Activated T-cell treated with anti-CD3 and anti-CD28 coated beads, Interleukin-2, amount 50 U/mL, for 72 hours (primary cell): ENCODE data around the gene EIF6. TPM values are rescaled to one million over a fixed set of nuclear protein-coding genes. Genes with fewer than 3 reads are reported as not detected.

Source experiments
- ATAC-seq, 2 donors: fragments of 150-1000 bp; cut with Tn5 transposase; replicated peaks in 1 of 2; 2 replicates each; pipeline ENCODE4 v1.10.0; 2021; ENCODE audit warnings: moderate library complexity in 2 of 2, mild to moderate bottlenecking in 1 of 2
- DNase-seq, 2 donors: peaks; one replicate each; pipeline ENCODE4 v3.0.0; 2021 to 2022; ENCODE audit warnings: mixed read lengths in 1 of 2
- H3K27ac Mint-ChIP-seq: one replicate; pipeline ENCODE4 v1.8.0; 2022; ENCODE audit warnings: mild to moderate bottlenecking, moderate library complexity, mixed read lengths
- H3K27me3 Mint-ChIP-seq: one replicate; pipeline ENCODE4 v1.8.0; 2022; ENCODE audit warnings: low read depth, mixed read lengths
- H3K36me3 Mint-ChIP-seq, 2 donors: one replicate each; pipeline ENCODE4 v1.8.0; 2022; ENCODE audit warnings: mixed read lengths in 2 of 2, mild to moderate bottlenecking in 1 of 2; ENCODE audit not compliant: insufficient read depth in 2 of 2
- H3K4me1 Mint-ChIP-seq: one replicate; pipeline ENCODE4 v1.8.0; 2022; ENCODE audit warnings: low read depth, mixed read lengths
- H3K4me3 Mint-ChIP-seq, 2 donors: one replicate each; pipeline ENCODE4 v1.8.0; 2022; ENCODE audit warnings: mild to moderate bottlenecking in 2 of 2, mixed read lengths in 2 of 2, moderate library complexity in 2 of 2
- H3K9me3 Mint-ChIP-seq, 2 donors: one replicate each; pipeline ENCODE4 v1.8.0; 2022; ENCODE audit warnings: mixed read lengths in 2 of 2
- total RNA-seq, 2 donors: library from RNA; stranded (reverse); gene quantifications; one replicate each; pipeline ENCODE4 v1.2.3, GENCODE V29; 2022

The EIF6 gene
- total RNA-seq, 2 donors from 2014 or later = 127 to 129 TPM

- H3K9me3 Mint-ChIP-seq = no peaks in the 10 kb centered on the region
- DNase-seq = no peak
- no peaks in the 10 kb centered on the region for H3K27me3 Mint-ChIP-seq
- peak overlapping the region; percentile 98 to 99 for H3K4me3 Mint-ChIP-seq
- ATAC-seq = no peak
- peaks cover 9 to 15% of the 10 kb centered on the region in 2 donors for H3K36me3 Mint-ChIP-seq
- peaks cover 16% of the 10 kb centered on the region for H3K4me1 Mint-ChIP-seq
- peak overlapping the region; percentile 99 for H3K27ac Mint-ChIP-seq
Observed at GRCh38 chr20:35276408-35276807, 8.2 kb downstream of the EIF6 start.

DNA sequence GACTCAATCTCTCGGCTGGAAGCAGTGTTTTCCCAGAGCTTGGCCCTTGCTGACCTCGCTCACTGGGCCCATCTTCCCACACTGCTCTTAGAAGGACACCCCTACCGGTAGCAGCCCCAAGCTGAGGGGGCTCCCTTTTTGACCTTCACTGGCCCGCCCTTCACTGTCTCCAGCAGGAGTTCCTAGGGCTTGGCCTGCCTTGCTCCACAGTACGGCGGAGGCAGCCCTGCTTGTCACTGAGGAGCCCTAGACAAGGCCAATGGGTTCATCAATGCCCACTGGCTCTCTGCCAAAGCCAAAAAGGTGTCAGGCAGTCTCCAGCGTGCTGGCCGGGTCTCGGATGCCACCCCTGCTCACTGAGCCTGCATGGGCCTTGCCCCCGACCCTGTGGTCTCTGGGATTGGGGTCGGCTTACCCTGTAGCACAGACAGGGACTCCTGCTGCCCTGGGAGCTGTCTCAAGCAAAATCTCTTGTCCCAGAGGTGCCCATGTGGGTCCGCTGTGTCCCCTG is 8.8 kb downstream of the EIF6 start:
- peak overlapping the region; percentile 98 to 99 for H3K4me3 Mint-ChIP-seq
- ATAC-seq = no peak

GRCh38 chr20:35274172-35275092 is 10.1 kb downstream of the EIF6 start:
- H3K27ac Mint-ChIP-seq = no peak overlapping the region
- ATAC-seq (no peak), DNase-seq (no peak)
- H3K9me3 Mint-ChIP-seq = no peaks in the 10 kb centered on the region
- H3K36me3 Mint-ChIP-seq = peaks cover 7 to 8% of the 10 kb centered on the region in 2 donors
- H3K4me3 Mint-ChIP-seq = no peak overlapping the region
- no peaks in the 10 kb centered on the region for H3K27me3 Mint-ChIP-seq
- peaks cover 16% of the 10 kb centered on the region for H3K4me1 Mint-ChIP-seq

More for the DNA sequence above, 8.8 kb downstream of the EIF6 start:
- Mint-ChIP-seq H3K27me3 (no peaks in the 10 kb centered on the region), H3K36me3 (peaks cover 9 to 15% of the 10 kb centered on the region in 2 donors), H3K9me3 (no peaks in the 10 kb centered on the region), H3K27ac (peak overlapping the region; percentile 99), H3K4me1 (peaks cover 16% of the 10 kb centered on the region)
- no peak for DNase-seq

DNA sequence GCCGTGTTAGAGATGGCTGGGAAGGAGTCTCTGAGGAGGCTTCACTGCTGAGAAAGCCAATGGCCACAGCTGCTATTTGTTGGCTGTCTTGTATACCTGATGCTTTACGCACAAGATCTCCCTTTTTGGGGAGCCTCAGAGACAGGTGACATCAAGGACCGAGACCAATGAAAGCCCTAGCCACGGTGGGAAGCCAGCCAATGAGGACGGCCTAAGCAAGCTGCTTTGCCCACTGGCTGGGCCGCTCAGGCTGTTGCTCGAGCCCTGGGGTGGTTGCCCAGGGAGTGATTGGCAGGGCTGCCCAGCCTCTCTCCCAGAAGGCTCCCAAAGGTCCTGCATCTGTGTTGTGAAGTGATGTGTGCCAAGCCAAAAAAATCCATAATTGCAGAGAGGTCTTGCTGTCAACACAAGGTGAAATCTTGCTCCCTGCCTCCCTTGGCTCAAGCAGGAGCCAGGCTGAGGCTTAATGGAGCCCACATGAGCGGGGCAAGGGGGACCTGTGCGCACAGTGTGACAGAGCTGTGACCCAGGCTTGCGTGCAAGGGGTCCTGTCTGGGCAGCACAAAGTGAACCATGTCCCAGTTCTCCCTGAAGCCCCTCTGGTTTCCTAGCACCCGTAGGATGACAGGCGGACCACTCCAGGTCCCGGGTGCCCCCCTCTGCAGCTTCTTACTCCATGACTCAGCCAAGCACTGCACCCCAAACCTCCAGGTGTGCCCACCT is 11.0 kb downstream of the EIF6 start:
- H3K27me3 Mint-ChIP-seq = no peaks in the 10 kb centered on the region

DNA sequence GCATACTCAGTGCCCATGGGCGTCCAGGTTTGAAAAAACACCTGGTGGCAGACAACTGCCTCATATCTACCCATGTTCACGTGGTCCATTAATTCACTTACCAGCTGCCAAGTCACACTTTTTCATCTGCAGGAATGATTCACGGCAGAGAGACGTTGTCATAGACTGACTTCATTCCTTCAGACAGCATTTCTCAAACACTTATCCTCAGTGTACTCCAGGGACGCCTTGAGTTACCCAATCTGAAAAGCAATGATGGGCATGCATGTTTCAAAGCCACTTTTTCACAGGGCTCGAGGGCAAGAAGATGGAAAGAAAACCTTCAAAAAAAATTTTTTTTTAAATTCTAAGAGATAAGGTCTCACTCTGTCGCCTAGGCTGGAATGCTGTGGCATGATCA is 12.7 kb downstream of the EIF6 start:
- Mint-ChIP-seq H3K36me3 (peaks cover 0 to under 1% of the 10 kb centered on the region in 2 donors), H3K27me3 (no peaks in the 10 kb centered on the region), H3K4me3 (no peak overlapping the region), H3K27ac (no peak overlapping the region), H3K9me3 (no peaks in the 10 kb centered on the region), H3K4me1 (peaks cover 7% of the 10 kb centered on the region)
- ATAC-seq = no peak
- DNase-seq = no peak

More for the DNA sequence above, 11.0 kb downstream of the EIF6 start:
- DNase-seq (no peak), ATAC-seq (no peak)
- H3K4me3 Mint-ChIP-seq = no peak overlapping the region
- H3K27ac Mint-ChIP-seq = no peak overlapping the region
- H3K4me1 Mint-ChIP-seq = peaks cover 16% of the 10 kb centered on the region
- peaks cover 4 to 6% of the 10 kb centered on the region in 2 donors for H3K36me3 Mint-ChIP-seq
- H3K9me3 Mint-ChIP-seq = no peaks in the 10 kb centered on the region

GRCh38 chr20:35271073-35271882 is 13.3 kb downstream of the EIF6 start:
- H3K27ac Mint-ChIP-seq = peak overlapping the region; percentile 71
- DNase-seq = no peak
- no peak for ATAC-seq
- H3K36me3 Mint-ChIP-seq = no peaks in the 10 kb centered on the region
- H3K4me3 Mint-ChIP-seq = no peak overlapping the region
- H3K27me3 Mint-ChIP-seq = no peaks in the 10 kb centered on the region
- H3K4me1 Mint-ChIP-seq = peaks cover under 1% of the 10 kb centered on the region
- no peaks in the 10 kb centered on the region for H3K9me3 Mint-ChIP-seq

- Mint-ChIP-seq H3K27ac (peak overlapping the region; percentile 71), H3K36me3 (no peaks in the 10 kb centered on the region), H3K27me3 (no peaks in the 10 kb centered on the region), H3K9me3 (no peaks in the 10 kb centered on the region), H3K4me1 (no peaks in the 10 kb centered on the region), H3K4me3 (no peak overlapping the region)
- no peak for DNase-seq
- no peak for ATAC-seq
Observed at GRCh38 chr20:35270021-35270902, 14.3 kb downstream of the EIF6 start.

DNA sequence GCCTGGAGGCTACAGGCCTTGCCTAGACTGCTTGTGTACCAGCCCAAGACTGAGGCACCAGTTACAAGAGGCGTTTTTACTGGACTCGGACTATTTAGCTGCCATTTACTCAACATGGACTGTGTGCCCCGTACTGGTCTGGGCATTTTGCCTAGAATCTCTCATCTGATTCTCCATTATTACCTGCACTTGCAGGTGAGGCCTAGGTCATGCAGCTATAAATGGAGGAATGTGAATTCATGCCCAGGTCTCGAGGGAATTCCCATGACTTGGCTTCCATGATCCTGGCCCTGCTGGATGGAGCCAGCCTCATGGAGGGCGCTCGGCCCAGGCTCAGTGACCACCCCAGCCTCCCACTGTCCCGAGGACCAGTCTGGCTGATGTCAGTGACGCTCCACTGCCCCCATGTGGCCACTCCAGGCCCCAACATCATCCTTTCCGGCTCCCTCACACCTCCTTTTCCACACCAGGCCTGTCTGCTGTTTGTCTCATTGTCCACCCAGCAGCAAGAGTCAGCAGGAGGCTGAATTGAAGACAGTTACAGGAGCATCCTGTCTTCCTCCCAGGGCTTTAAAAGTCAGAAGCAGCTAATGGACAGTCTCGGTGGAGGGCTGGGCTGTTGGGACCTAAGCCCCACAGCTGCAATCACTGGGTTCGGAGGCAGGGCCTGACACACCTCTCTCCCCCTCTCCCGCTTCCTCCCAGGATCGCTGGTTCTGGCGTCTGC is 15.4 kb downstream of the EIF6 start:
- H3K4me3 Mint-ChIP-seq = no peak overlapping the region
- H3K4me1 Mint-ChIP-seq = no peaks in the 10 kb centered on the region
- no peaks in the 10 kb centered on the region for H3K36me3 Mint-ChIP-seq
- no peak overlapping the region for H3K27ac Mint-ChIP-seq
- ATAC-seq (peak; percentile 73 to 75), DNase-seq (peak; percentile 64 to 67)
- H3K27me3 Mint-ChIP-seq = no peaks in the 10 kb centered on the region
- H3K9me3 Mint-ChIP-seq = no peaks in the 10 kb centered on the region

DNA sequence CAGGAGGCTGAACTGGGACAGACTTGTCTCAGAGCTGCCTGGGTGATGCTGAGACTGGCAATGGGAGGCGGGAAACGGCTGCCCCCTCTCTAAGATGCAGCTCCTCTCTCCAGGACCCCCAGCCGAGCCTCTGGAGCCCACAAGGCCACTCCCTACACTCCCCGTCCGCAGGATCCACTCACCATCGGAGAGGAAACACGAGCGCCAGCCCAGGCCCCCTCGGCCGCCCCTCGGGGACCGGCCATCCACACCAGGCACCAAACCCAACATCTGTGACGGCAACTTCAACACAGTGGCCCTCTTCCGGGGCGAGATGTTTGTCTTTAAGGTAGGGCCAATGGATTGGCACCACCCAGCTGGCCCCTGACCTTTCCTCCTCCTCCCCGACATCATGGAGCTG is 17.5 kb downstream of the EIF6 start:
- no peaks in the 10 kb centered on the region for H3K27me3 Mint-ChIP-seq
- ATAC-seq (no peak), DNase-seq (no peak)
- H3K4me3 Mint-ChIP-seq = no peak overlapping the region
- no peak overlapping the region for H3K27ac Mint-ChIP-seq
- H3K36me3 Mint-ChIP-seq = peaks cover 0 to 2% of the 10 kb centered on the region in 2 donors
- H3K9me3 Mint-ChIP-seq = no peaks in the 10 kb centered on the region
- peaks cover 4% of the 10 kb centered on the region for H3K4me1 Mint-ChIP-seq

- Mint-ChIP-seq H3K4me1 (peaks cover 4% of the 10 kb centered on the region), H3K36me3 (peaks cover 0 to 2% of the 10 kb centered on the region in 2 donors), H3K9me3 (no peaks in the 10 kb centered on the region), H3K27me3 (no peaks in the 10 kb centered on the region), H3K4me3 (no peak overlapping the region), H3K27ac (no peak overlapping the region)
- DNase-seq (no peak), ATAC-seq (no peak)
Observed at GRCh38 chr20:35264755-35265154, 19.8 kb downstream of the EIF6 start.

DNA sequence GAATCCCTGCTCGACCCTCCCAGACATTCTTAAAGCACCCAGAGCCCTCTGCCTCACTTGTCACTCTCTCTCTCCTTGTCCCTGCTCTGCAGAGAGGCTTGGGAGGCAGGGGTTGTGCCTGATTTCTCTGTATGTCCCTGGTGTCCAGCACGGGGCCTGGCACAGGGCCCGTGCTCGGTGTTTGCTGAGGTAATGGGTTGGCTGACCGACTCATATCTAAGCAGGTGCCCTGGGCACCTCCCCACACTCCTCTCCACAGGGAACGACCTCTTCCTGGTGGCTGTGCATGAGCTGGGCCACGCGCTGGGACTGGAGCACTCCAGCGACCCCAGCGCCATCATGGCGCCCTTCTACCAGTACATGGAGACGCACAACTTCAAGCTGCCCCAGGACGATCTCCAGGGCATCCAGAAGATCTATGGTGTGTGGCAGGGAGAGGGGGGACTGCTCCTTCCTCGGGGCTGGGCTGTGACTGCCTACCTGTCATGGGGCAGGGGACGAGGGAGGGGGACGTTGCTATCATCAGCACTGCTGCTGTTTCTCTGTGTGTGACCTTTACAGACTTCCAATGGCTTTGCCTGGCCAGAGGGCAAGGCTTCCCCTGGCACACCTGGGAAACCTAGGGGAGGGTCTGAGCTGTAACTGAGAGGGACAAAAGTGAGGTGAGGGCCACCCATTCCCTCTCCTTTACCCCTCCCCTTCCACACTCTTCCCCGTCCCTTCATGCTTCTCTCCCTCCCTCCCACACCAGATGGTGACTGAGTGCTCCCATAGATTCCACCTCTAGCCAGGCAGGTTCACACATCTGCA is 20.8 kb downstream of the EIF6 start:
- H3K27ac Mint-ChIP-seq = no peak overlapping the region

More for the DNA sequence above, 20.8 kb downstream of the EIF6 start:
- peaks cover 4% of the 10 kb centered on the region for H3K4me1 Mint-ChIP-seq
- ATAC-seq (no peak), DNase-seq (no peak)
- no peaks in the 10 kb centered on the region for H3K9me3 Mint-ChIP-seq
- no peaks in the 10 kb centered on the region for H3K27me3 Mint-ChIP-seq
- H3K36me3 Mint-ChIP-seq = peaks cover 0 to 2% of the 10 kb centered on the region in 2 donors
- no peak overlapping the region for H3K4me3 Mint-ChIP-seq
